IPS-18a (cell line): Measurements from ENCODE around the gene MAP7D3.

Source experiments
- H3K27ac ChIP-seq: one replicate; pipeline ENCODE4 v1.5.1; 2013; ENCODE audit warnings: low read length
- H3K27me3 ChIP-seq: one replicate; pipeline ENCODE4 v1.6.1; 2013; ENCODE audit warnings: mild to moderate bottlenecking, low read length; ENCODE audit not compliant: control insufficient read depth, insufficient read depth
- H3K36me3 ChIP-seq: one replicate; pipeline ENCODE4 v1.6.1; 2013; ENCODE audit warnings: low read depth, low read length; ENCODE audit not compliant: control insufficient read depth
- H3K4me1 ChIP-seq: one replicate; pipeline ENCODE4 v1.6.1; 2013; ENCODE audit warnings: low read depth, low read length; ENCODE audit not compliant: control insufficient read depth
- H3K4me3 ChIP-seq: one replicate; pipeline ENCODE4 v1.5.1; 2013; ENCODE audit warnings: low read length
- H3K9ac ChIP-seq: one replicate; pipeline ENCODE4 v1.6.1; 2013; ENCODE audit warnings: mild to moderate bottlenecking, low read length, moderate library complexity
- H3K9me3 ChIP-seq: one replicate; pipeline ENCODE4 v1.6.1; 2013; ENCODE audit warnings: low read depth, low read length; ENCODE audit not compliant: control insufficient read depth

Gene MAP7D3

DNA sequence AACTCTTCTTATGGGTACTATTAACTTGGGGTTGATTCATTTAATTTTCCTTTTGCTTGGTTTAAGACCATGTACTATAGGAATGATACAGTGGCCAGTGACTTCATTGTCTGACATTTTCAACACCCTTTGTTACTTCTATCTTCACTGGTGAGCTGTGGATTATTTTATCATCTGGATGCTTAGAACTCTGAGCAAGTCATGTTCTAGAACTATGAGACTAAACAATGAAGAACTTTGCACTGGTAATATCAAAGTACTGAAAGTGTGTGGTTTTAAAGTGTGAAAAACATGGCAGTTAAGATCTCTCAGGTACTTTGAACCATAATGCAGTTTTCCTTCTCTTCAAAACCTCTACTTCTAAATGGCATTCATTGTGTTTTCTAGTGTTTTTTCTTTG, 47.8 kb downstream of the MAP7D3 start:
- Histone ChIP-seq H3K9ac (no peak overlapping the region), H3K4me3 (no peak overlapping the region), H3K9me3 (peaks cover 3% of the 10 kb centered on the region), H3K27ac (no peak overlapping the region), H3K27me3 (no peaks in the 10 kb centered on the region), H3K36me3 (no peaks in the 10 kb centered on the region), H3K4me1 (peaks cover 6% of the 10 kb centered on the region)

GRCh38 chrX:136202889-136203288, 48.3 kb downstream of the MAP7D3 start:
- Histone ChIP-seq H3K9me3 (peaks cover 3% of the 10 kb centered on the region), H3K9ac (no peak overlapping the region), H3K27ac (no peak overlapping the region), H3K27me3 (no peaks in the 10 kb centered on the region), H3K4me3 (no peak overlapping the region), H3K36me3 (no peaks in the 10 kb centered on the region), H3K4me1 (peaks cover 6% of the 10 kb centered on the region)

GRCh38 chrX:136201601-136202000, 49.6 kb downstream of the MAP7D3 start:
- no peaks in the 10 kb centered on the region for H3K36me3 ChIP-seq
- peaks cover 6% of the 10 kb centered on the region for H3K4me1 ChIP-seq
- peaks cover 3% of the 10 kb centered on the region for H3K9me3 ChIP-seq
- no peaks in the 10 kb centered on the region for H3K27me3 ChIP-seq
- no peak overlapping the region for H3K4me3 ChIP-seq
- H3K9ac ChIP-seq: no peak overlapping the region
- H3K27ac ChIP-seq: no peak overlapping the region

- Histone ChIP-seq H3K4me3 (no peak overlapping the region), H3K4me1 (peaks cover 6% of the 10 kb centered on the region), H3K27ac (no peak overlapping the region), H3K27me3 (no peaks in the 10 kb centered on the region), H3K9me3 (peaks cover 3% of the 10 kb centered on the region), H3K9ac (no peak overlapping the region), H3K36me3 (no peaks in the 10 kb centered on the region)
These were observed 50.7 kb downstream of the MAP7D3 start for GRCh38 chrX:136200466-136200865.

- Histone ChIP-seq H3K4me1 (peaks cover 6% of the 10 kb centered on the region), H3K4me3 (no peak overlapping the region), H3K27me3 (no peaks in the 10 kb centered on the region), H3K27ac (no peak overlapping the region), H3K36me3 (no peaks in the 10 kb centered on the region), H3K9me3 (peaks cover 3% of the 10 kb centered on the region), H3K9ac (no peak overlapping the region)
These were observed 51.8 kb downstream of the MAP7D3 start for GRCh38 chrX:136199365-136199764.

DNA sequence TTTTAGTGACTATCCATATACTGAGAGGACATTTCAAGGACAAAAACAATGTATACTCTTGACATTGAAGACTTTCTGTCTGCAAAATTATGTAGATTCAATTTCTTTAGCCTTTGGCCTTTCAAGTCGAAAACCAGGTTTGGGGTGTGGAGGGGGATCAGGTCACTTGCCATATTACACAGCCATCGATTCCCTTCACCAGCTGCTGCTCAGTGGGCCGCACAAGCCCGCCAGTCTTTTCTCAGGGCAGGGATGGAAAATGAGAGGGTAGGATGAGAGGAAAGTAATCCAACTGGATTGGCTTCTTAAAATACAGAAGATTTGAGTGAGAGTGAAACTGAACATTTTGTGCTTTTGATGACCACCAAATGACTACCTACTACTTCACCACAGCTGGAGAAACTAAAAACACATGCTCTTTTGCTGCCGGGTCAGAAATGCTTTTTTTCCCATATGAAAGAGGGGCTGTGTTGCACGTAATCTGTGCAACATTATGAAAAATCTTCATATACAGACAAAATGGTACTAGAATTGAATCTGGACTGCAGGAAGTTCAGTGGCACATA, 52.4 kb downstream of the MAP7D3 start:
- H3K9ac ChIP-seq: no peak overlapping the region
- H3K4me3 ChIP-seq: no peak overlapping the region
- H3K4me1 ChIP-seq: peaks cover 6% of the 10 kb centered on the region
- H3K27me3 ChIP-seq: no peaks in the 10 kb centered on the region
- peaks cover 3% of the 10 kb centered on the region for H3K9me3 ChIP-seq
- no peak overlapping the region for H3K27ac ChIP-seq
- no peaks in the 10 kb centered on the region for H3K36me3 ChIP-seq

DNA sequence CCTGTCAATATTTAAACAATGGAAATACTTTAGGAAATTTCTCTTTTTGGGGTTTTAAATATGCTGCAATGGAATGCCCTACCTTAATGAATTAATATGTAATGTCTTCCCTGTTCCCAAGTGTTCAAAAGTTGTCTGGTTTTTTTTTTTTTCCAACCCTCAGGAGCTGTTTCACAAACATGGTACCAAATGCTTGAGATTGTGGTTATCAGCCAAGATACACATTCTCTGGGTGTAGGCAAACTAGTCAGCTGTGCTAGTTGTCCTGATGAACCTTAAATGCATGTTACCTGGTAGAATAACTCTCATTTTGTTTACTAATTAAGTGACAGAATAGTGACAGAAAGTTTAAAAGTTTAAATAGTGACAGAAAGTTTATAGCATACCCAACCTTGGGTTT, 53.2 kb downstream of the MAP7D3 start:
- no peaks in the 10 kb centered on the region for H3K36me3 ChIP-seq
- H3K4me3 ChIP-seq: no peak overlapping the region
- peaks cover 3% of the 10 kb centered on the region for H3K9me3 ChIP-seq
- no peak overlapping the region for H3K27ac ChIP-seq
- H3K4me1 ChIP-seq: peaks cover 6% of the 10 kb centered on the region
- no peak overlapping the region for H3K9ac ChIP-seq
- no peaks in the 10 kb centered on the region for H3K27me3 ChIP-seq

DNA sequence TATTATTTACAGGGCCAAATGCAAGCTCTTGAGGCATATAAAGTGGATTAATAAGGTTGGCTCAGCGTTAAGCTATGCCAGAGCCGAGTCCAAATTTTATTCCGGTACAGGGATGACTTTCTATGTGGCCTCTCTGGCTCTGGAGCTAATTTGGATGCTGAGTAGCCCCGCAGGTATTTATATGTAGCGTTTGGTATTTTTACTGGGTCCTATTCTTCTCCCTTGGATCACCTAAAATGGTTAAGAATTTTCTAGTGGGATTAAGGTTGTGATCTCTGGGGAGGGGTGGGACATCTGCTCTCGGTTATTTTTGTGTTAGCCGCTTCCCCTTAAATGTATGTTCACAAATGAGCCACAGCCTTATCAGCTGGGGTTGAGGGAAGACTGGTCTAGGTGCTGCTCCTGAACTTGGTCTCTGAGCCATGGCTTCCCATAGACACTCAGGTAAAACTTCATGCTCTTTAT, 54.5 kb downstream of the MAP7D3 start:
- Histone ChIP-seq H3K27me3 (no peaks in the 10 kb centered on the region), H3K9me3 (peaks cover 6% of the 10 kb centered on the region), H3K9ac (no peak overlapping the region), H3K36me3 (no peaks in the 10 kb centered on the region), H3K4me3 (no peak overlapping the region), H3K27ac (no peak overlapping the region), H3K4me1 (peaks cover 6% of the 10 kb centered on the region)

DNA sequence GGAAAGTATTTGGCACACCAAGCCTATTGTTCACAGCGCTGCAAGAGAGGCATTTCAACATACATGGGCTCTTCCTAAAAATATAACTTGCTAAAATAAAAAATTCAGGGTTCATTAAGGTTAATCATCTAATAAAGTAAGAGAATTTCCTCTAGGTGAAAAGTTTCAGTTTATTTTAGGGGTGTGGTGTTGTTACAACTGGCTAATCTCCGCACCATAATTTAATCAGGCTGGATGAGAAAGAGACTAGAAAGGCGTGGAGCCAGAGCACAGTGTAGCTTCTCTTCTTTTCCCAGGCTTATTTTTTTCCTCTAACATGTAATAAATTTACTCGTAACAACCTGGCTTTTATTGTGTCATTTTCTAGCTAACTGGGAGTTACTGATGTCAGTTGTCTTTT, 56.0 kb downstream of the MAP7D3 start:
- peaks cover 6% of the 10 kb centered on the region for H3K4me1 ChIP-seq
- no peak overlapping the region for H3K4me3 ChIP-seq
- H3K27me3 ChIP-seq: no peaks in the 10 kb centered on the region
- peaks cover 9% of the 10 kb centered on the region for H3K9me3 ChIP-seq
- H3K27ac ChIP-seq: no peak overlapping the region
- H3K9ac ChIP-seq: no peak overlapping the region
- H3K36me3 ChIP-seq: no peaks in the 10 kb centered on the region

GRCh38 chrX:136194536-136194935, 56.7 kb downstream of the MAP7D3 start:
- Histone ChIP-seq H3K9ac (no peak overlapping the region), H3K27me3 (no peaks in the 10 kb centered on the region), H3K27ac (no peak overlapping the region), H3K36me3 (no peaks in the 10 kb centered on the region), H3K9me3 (peaks cover 8% of the 10 kb centered on the region), H3K4me3 (no peak overlapping the region), H3K4me1 (peaks cover 4% of the 10 kb centered on the region)

GRCh38 chrX:136193771-136194170, 57.4 kb downstream of the MAP7D3 start:
- Histone ChIP-seq H3K27me3 (no peaks in the 10 kb centered on the region), H3K4me3 (no peak overlapping the region), H3K27ac (no peak overlapping the region), H3K9me3 (peaks cover 7% of the 10 kb centered on the region), H3K9ac (no peak overlapping the region), H3K36me3 (no peaks in the 10 kb centered on the region), H3K4me1 (no peaks in the 10 kb centered on the region)

GRCh38 chrX:136192839-136193414, 58.3 kb downstream of the MAP7D3 start:
- H3K27ac ChIP-seq: no peak overlapping the region

More at GRCh38 chrX:136192839-136193414, 58.3 kb downstream of the MAP7D3 start:
- Histone ChIP-seq H3K36me3 (no peaks in the 10 kb centered on the region), H3K9me3 (peaks cover 13% of the 10 kb centered on the region), H3K27me3 (no peaks in the 10 kb centered on the region), H3K4me1 (no peaks in the 10 kb centered on the region), H3K9ac (no peak overlapping the region), H3K4me3 (no peak overlapping the region)
